Activated naive CD4-positive, alpha-beta T cell treated with anti-CD3 and anti-CD28 coated beads, Interleukin-2, amount 50 U/mL, for 16 hours (primary cell): Measurements from ENCODE around the gene MYOG.

ENCODE experiments used
- DNase-seq: peaks from one replicate; pipeline ENCODE4 v3.0.0-alpha.2; 2020

The MYOG gene

DNA sequence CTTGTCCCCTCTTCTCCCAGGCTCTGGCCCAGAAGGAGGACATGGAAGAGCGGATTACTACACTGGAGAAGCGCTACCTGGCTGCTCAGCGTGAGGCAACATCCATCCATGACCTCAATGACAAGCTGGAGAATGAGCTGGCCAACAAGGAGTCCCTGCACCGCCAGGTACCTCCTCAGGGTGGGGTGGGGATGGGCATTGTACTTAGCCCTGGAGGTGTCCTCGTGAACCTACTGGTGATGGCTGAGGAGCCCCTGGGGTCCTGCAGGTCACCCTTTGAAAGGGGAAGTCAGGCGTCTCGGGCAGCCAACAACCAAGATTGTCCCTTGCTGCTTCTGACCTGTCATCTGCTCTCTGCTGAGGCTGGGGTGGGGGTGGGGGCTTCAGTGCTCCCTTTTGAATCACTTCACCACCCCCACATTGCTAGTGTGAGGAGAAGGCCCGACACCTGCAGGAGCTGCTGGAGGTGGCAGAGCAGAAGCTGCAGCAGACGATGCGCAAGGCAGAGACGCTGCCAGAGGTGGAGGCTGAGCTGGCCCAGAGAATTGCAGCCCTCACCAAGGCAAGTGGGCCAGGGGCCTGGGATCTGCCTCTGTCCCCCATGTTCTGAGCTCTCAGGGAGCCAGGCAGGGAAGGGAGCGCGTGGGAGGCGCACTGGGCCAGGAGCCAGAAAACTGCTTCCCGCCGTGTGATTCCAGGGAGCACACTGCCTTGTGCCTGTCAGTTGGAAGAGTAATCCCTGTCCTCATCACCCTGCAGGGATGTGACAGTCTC, 39.8 kb downstream of the MYOG start:
- no peak for DNase-seq

DNA sequence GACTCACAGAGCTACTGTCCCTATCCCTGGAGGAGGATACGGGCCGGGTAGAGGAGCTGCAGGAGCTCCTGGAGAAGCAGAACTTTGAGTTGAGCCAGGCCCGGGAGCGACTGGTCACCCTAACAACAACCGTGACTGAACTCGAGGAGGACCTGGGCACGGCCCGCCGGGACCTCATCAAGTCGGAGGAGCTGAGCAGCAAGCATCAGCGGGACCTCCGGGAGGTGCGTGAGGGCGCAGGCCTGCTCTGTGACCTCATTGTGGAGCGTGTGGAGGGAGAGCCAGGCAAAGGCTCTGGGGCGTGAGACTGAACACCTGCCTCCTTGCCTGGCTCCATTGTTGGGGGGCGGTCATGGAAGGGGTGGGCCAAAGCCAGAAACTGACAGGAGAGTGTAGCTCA, 40.5 kb downstream of the MYOG start:
- no peak for DNase-seq

DNA sequence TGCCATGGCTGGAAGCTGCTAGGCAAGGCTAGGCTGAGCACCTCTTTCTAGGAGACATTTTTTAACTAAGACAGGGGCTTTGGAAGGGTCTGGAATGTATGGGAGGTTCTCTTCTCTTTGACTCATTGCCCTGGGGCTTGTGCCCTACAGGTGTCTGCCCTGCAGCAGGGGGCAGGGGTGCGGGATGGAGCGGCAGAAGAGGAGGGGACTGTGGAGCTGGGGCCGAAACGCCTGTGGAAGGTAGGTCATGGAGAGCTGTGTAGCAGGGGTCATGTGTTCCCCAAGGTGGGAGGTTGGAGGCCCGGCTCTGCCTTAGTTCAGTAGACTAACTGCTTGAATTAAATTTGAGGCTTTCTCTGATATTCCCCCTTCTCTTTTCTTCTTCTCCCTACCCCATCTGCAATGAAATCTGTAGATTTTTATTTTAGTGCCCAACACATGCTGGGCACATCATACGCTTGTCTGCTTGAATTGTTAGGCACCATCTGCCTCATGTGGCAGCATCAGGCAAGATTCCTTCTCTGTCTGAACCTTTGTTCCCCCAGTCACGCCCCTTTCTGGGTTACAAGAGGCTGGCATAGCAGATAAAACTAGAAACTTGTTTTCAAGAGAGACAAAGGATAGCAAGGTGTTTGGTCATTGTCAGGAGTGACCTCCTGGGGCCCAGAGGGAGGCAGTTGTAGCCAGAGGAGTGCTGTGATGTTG, 41.1 kb downstream of the MYOG start:
- DNase-seq: no peak

DNA sequence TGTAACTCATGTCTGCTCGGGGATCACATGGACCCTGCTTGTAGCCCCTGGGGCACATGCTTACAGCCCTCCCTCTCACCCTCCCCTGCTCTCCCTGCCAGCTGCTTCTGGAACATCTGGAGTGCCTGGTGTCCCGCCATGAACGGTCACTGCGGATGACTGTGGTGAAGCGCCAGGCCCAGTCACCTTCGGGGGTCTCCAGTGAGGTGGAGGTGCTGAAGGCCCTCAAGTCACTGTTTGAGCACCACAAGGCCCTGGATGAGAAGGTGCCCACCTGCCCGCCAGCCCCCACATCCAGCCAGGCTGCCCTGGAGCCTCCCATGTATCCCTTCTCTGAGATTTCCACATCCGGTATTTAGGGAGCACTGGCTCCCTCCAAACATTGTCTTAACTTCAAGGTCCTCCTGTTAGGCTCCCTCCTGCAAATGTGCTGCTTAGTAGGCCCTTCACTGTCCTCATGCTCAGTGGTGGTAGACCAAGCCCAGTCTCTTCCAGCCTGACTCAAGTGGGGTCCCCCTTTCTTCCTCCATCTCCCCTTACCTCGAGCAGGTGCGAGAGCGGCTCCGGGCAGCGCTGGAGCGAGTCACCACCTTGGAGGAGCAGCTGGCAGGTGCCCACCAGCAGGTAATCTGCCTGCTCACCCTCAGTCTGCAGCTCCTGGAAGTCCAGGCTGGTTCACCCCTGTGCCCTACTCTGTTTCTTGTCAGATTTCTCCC, 41.8 kb downstream of the MYOG start:
- no peak for DNase-seq

DNA sequence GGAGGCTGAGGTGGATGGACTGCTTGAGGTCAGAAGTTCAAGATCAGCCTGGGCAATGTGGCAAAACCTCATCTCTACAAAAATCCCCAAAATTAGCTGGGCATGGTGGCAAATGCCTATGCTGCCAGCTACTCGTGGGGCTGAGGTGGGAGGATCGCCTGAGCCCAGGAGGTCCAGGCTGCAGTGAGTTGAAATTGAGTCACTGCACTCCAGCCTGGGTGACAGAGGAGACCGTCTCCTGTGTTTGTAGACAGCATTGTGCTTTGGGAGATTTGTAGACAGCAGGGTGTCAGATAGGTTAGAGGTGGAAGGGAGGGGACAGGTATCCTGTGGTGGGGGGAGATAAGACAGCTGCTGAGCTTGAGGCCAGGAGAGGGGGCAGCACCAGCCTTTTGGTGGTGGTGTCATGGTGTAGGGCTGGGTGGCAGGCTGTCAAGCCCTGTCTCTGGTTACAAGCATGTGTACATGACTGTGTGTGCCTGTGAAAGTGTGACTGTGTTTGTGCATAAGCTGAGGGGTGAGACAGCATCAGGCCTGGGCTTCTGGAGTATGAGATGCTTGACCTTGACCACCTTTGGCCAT, 44.4 kb downstream of the MYOG start:
- DNase-seq: no peak

DNA sequence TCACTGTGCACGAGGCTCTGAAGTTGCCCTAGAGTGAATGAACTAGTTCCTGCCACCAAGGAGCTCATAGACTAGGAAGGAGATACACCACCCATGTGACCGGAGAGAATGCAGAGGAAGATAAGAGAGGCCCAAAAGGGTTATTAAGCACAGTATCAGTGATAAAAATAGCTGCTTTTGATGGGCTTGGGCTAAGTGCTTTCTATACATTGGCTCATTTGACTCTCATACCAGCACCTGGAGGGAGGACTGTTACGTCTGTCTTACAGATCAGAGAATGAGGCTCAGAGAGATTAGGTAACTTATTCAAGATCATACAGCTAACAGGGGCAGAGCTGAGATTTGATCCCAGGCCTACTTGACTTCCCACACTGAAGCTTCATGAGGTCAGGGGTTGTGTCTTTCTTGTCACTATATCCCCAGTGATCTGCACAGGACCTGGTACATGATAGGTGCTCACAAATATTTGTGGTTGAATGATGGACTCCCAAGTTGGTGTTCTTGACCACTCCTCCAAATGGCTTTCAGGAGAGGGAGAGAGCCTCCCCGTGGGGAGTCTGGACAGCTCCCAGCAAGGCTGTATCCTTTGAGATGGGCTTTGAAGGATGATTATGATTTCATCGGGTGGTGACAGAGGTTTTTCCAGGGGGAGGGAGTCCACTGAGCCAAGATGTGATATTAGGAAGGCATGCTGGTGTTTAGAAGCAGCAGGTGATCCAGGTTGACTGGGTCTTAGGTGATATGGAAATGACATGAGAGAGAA, 45.1 kb downstream of the MYOG start:
- no peak for DNase-seq

DNA sequence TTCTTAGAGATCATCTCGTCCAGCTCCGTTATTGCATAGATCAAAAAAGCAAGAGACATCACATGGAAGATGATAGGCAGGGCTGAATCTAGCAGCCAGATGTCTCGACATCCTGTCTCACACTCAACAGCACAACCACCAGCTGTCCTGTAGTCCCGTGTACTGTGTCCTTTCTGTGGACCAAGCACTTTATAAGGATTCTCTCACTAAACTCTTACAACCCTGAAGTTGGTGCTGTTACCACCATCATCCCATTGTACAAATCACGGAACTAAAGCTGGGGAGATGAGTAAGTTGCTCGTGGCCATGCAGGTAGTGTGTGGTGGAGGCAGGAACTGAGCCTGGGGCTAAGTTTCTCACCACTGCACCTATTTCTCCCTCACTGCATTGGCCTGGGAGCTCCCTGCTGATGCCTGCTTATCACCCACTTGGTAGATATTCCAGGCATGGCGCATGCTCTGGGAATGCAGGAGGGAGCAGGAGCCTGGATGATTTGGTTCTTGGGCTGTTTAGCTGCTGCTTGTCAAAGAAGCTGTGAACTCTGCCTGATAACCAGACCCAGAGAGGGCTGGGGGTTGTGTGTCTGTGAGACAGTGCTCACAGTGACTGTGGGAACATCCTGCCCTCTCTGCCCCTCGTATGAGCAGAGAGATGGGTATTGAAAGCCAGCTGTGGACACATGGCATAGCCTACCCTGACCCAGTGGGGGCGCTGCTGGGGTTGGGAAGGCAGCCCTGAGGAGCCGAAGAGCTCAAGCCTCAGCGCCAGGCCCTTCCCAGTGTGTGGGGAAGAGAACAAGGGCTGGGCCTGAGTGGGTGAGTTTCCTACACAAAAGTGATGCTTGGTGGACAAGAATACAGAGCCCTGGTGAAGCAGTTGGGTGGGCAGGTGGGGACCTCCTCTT, 46.0 kb downstream of the MYOG start:
- no peak for DNase-seq

DNA sequence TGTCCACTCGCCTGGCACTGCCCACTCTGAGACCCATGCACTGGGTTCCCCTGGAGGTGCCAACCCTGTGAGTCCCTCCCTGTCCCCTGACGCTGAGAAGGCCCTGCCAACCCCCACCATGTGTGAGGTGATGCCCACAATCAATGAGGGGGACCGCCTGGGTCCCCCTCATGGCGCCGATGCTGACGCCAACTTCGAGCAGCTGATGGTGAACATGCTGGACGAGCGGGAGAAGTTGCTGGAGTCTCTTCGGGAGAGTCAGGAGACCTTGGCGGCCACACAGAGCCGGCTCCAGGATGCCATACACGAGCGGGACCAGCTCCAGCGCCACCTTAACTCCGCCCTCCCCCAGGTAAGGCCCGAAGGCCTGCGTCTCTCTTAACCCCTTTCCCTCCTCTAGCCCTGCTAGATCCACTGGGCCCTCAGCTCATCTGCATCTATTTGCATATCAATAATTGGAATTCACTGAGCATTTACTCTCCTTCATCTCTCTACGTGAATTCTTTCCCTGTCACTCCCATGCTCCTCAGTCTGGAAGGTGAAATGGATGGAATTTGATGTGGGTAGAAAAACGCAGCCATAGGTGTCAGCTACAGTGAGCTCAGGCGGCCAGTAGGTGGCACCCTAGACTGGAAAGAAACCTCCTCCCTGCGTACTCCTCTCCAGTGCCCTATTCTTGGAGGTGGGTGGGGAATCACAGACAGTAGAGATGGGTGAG, 46.8 kb downstream of the MYOG start:
- peak; percentile 66 for DNase-seq

DNA sequence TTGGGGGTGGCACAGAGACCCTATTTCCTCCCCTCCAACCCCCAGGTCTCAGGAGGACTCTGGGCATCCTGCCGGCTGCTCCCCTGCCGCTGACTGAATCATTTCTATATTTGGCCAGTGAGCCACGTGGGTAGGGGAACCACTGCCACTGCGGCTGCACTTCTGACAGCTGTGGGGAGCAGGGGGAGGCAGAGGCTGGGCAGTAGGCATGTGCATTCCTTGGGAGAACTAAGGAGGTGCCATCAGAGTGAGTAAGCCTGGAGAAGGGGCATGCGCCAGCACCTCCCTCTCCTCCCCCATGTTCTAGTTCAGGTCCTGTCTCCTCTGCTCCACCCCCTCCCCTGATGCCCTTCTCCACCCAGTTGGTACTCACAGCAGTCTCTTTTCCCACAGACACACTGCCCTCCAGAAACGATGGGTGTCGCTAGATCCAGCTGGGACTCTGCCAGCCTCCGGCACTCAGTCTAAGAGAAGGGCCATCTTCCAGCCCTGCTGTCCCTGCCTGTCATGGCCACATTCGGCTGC, 47.5 kb downstream of the MYOG start:
- DNase-seq: no peak

DNA sequence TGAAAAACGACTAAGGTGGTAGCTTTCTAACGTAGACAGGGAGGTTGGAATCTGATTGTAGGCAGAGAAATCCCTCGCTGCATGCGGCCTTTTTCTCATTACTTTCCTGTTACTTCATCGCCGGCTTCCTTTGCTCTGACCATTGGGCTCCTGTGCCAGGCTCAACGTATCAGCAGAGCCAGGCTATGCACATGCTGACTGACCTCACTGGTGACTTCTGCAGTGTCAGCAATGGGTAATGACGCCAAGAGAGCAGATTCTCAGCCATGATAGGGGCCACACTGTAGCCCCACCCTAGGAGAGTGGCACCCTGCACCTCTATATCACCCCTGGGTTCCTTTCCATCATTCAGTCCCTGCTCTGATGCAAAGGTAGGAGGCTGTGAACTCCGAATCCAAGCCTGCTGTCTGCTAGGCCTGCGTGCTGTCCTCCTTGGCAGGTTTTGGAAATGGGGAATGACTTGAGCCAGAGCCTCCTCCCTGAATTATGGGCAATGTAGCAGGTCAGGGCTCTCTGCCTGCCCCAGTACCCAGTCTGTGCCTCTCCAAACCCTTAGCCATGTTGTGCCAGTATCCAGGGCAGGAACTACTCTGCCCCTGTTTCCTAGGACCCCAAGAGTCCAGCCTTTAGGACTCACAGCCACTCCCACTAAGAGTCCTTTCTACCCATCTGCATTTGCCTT, 48.2 kb downstream of the MYOG start:
- no peak for DNase-seq

DNA sequence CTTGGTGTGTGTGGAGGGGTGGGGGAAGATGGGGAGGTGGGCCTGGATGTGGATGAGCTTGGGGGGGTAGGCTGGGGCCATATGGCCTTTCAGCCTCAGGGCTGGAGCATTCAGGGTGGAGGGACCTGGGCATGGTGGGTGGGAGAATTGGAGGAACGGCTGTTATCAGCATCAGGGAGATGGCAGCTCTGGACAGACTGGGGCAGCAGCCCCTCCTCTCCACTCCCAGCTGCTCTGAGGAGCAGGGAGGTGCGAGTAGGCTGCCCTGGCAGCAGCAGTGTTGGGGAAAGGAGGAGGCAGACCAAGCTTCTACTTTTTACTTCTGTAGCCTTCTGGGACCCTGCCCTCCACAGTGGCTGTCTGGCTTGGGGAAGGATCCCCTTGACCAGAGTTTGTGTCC, 49.3 kb downstream of the MYOG start:
- DNase-seq: no peak

DNA sequence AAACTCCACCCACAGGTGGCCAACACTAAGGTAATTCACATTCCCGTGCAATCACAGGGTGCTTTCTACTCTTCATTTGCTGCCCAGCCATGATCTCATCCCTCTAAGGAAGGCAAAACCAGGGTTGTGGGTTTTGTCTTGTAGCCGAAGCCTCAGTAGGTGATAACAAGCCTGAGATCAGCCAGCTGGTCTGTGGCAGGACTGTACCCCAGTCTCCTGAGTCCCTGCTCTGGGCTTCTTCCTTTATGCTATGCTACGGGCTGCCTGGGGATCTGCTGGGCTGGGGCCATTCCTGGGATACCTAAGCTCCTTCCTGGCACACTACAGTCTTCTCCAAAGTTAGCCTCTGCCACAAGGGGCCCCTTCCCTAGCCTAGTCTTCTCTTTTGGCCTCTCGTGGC, 49.7 kb downstream of the MYOG start:
- no peak for DNase-seq

DNA sequence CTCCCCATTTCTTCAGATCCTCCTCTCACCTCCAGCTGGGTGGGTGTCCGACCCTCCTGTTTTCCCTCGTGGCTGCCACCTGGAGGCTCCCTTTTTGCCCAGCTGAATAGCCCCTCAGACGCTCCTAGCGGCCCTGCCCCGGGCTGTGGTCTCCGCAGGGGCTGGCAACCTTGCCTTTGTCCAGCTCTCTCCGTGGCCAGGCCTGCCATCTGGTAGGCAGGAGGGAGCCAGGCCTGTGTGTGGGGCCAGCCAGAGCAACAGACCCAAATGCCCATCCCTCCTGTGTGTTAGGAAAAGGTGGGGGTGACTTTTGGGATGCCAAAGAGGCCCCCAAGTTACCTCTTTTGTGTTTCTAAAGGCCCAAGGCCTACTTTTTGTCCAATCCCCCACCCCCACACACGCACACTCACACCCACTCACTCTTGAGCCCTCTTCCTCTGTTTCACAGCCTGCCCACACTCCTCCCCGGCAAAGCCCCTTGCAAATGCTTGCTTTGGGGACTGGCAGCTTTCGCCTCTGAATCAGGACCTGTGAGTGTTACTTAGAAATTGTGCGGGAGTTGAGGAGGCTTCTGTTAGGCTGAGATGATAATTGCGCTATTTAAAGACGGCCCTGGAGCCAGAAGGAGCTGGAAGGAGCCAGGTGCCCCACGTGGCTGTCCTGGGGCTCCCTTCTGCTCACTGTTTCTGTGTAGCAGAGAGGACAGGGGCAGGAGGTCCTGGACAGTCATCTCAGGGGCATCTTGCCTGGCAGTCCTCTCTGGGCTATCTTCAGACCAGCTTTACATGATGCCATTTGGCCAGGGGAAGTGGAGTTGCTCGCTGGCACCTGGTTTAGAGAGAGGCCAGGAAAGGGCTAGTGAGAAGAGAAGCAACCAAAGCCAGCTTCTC, 50.5 kb downstream of the MYOG start:
- no peak for DNase-seq

DNA sequence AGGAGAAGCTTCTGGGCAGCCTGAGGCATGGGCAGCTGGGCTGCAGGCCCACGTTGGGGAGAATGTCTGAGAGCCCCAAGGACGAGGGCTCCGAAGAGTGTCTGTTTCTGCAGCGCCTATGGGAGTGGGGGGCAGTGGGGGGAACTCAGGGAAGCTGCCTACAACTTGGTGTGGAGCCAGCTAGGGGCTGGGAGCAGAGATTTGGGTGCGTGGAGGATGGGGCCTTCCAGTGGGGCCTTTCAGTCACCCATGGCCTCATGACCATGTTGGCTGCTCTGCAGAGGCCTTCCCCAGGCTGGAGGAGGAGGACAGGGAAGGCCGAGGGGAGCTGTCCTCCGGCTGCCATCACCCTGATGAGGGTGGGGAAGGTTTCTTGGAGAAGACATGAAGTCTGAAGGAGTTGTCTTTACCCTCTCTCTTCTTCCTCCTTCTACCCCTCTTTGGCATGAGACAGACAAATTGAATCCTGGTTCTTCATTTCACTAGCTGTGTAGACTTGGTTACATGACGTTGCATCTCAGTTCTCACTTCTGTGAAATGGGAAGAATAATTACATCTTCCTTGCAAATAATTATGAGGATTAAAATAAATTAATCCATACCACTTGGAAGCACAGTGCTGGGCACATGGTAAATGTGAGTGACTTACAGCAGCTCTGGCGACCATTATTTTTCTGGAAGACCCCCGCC, 51.2 kb downstream of the MYOG start:
- no peak for DNase-seq

DNA sequence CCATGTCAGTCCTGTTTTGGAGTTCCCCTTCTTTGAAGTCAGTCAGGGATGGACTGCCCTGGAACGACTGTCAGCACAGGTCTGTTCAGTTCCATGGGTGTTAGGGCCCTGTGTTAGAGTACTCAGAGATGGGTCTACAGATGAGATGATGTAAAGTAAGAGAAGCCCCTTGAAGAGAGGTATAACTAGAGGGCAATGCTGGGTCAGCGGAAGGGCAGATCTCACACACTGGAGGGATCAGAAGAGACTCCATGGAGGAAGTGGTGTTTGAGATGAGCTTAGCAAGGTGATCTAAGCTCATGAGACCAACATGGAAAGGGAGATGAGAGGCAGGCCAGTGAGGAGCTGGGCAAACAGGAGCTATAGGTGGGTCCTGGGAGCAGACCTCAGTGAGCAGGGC, 51.9 kb downstream of the MYOG start:
- no peak for DNase-seq

DNA sequence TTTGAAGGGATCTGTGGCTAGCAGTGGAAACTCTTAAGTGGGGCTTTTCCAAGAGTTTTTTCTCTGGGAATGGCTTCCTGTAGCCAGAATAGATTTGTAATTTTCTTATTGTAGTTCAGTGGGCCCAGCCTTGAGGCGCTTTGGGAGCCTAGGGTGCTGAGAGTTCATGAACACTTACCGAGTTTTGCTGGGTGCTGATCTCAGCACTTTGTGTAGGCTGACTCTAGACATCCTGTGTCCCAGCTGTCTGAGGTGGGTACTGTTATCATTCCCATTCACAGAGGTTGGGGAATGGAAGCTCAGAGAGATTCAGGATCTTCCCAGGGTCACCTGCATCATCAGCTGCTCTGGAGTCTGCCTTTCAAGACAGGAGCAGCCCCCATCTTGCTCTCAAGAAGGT, 52.5 kb downstream of the MYOG start:
- no peak for DNase-seq
